H1 (cell line): ENCODE data around the gene CLEC12A. TPM values are rescaled to one million over a fixed set of nuclear protein-coding genes. Genes with fewer than 3 reads are reported as not detected.

ENCODE experiments used
- CTCF ChIA-PET: fragments of 300-600 bp; sonication (Branson Sonifier 250); formaldehyde crosslinking; loops from one replicate; lab custom pipeline; 2021; ENCODE audit not compliant: partially characterized antibody; lab: Charles Lee
- POLR2A ChIA-PET: fragments of 300-600 bp; sonication (Branson Sonifier 250); formaldehyde crosslinking; loops from one replicate; lab custom pipeline; 2021; ENCODE audit warnings: inconsistent platforms; ENCODE audit not compliant: partially characterized antibody; lab: Charles Lee
- DNase-seq, 2 experiments: peaks; one replicate each; pipeline versions ENCODE4 v3.0.0 to v3.0.0-alpha.2; 2010 to 2022; ENCODE audit warnings: low spot score in 2 of 2, low read depth in 1 of 2, mixed read lengths in 1 of 2
- FAIRE-seq: peaks from 2 replicates; lab custom pipeline; 2011; peaks lifted over from hg19 to GRCh38; lab: Jason Lieb, UNC
- H2AFZ ChIP-seq: 2 replicates; pipeline ENCODE4 v1.8.1; 2012; ENCODE audit warnings: low read length, inconsistent platforms
- H2AK5ac ChIP-seq: 2 replicates; pipeline ENCODE4 v1.6.1; 2013; ENCODE audit warnings: low read depth, low read length
- H2BK120ac ChIP-seq: replicated peaks from 2 replicates; pipeline ENCODE3; 2013; ENCODE audit warnings: low read depth, low read length, inconsistent platforms
- H2BK12ac ChIP-seq: 2 replicates; pipeline ENCODE4 v1.6.1; 2013; ENCODE audit warnings: low read depth, low read length
- H2BK15ac ChIP-seq: 2 replicates; pipeline ENCODE4 v1.6.1; 2013; ENCODE audit warnings: low read length
- H2BK20ac ChIP-seq: 2 replicates; pipeline ENCODE4 v1.6.1; 2013; ENCODE audit warnings: low read length
- H2BK5ac ChIP-seq: 2 replicates; pipeline ENCODE4 v1.6.1; 2013; ENCODE audit warnings: low read depth, low read length
- H3K14ac ChIP-seq: 2 replicates; pipeline ENCODE4 v1.6.1; 2013; ENCODE audit warnings: inconsistent platforms; ENCODE audit not compliant: insufficient read length
- H3K18ac ChIP-seq: 2 replicates; pipeline ENCODE4 v1.6.1; 2013; ENCODE audit warnings: low read length; ENCODE audit errors: extremely low read depth
- H3K23ac ChIP-seq: 2 replicates; pipeline ENCODE4 v1.6.1; 2013; ENCODE audit warnings: inconsistent platforms; ENCODE audit not compliant: insufficient read length
- H3K23me2 ChIP-seq: 2 replicates; pipeline ENCODE4 v1.6.1; 2013; ENCODE audit warnings: low read depth, low read length
- H3K27ac ChIP-seq: 2 replicates; pipeline ENCODE4 v1.6.1; 2011; ENCODE audit warnings: low read depth, low read length, inconsistent platforms
- H3K27me3 ChIP-seq, 4 experiments: replicated peaks in 1 of 4; 1 replicate in 1 of 4; 2 replicates in 3 of 4; pipeline versions ENCODE4 v1.6.1 to v1.8.1; 2011 to 2013; ENCODE audit warnings: low read length in 3 of 4, mild to moderate bottlenecking in 3 of 4, inconsistent platforms in 2 of 4, mixed read lengths in 2 of 4, moderate library complexity in 1 of 4; ENCODE audit not compliant: control insufficient read depth in 3 of 4, insufficient read depth in 3 of 4; ENCODE audit errors: extremely low read depth in 1 of 4
- H3K36me3 ChIP-seq, 4 experiments: 2 replicates each; pipeline versions ENCODE4 v1.6.1 to v1.8.1; 2011 to 2013; ENCODE audit warnings: mild to moderate bottlenecking in 4 of 4, low read length in 3 of 4, moderate library complexity in 2 of 4, control low read depth in 1 of 4, inconsistent platforms in 1 of 4; ENCODE audit not compliant: insufficient read depth in 4 of 4, control insufficient read depth in 2 of 4
- H3K4ac ChIP-seq: replicated peaks from 2 replicates; pipeline ENCODE3; 2013; ENCODE audit warnings: low read length, low read depth, mixed read lengths, inconsistent platforms; ENCODE audit not compliant: insufficient read length
- H3K4me1 ChIP-seq, 4 experiments: replicated peaks in 1 of 4; 1 replicate in 1 of 4; 2 replicates in 3 of 4; pipeline versions ENCODE4 v1.6.1 to v1.8.1; 2011 to 2013; ENCODE audit warnings: low read length in 3 of 4, inconsistent platforms in 2 of 4, mixed read lengths in 1 of 4; ENCODE audit not compliant: insufficient read depth in 4 of 4, control insufficient read depth in 3 of 4
- H3K4me2 ChIP-seq, 2 experiments: 2 replicates each; pipeline versions ENCODE4 v1.6.1 to v1.8.1; 2011 to 2013; ENCODE audit warnings: low read depth in 2 of 2, low read length in 2 of 2, control low read depth in 1 of 2, inconsistent platforms in 1 of 2, mild to moderate bottlenecking in 1 of 2; ENCODE audit not compliant: insufficient read depth in 1 of 2
- H3K4me3 ChIP-seq, 4 experiments: fragments of 200-600, 300-600 bp in 1 of 4; sonication (generic), shearing (Covaris generic), sonication (Bioruptor Twin) in 1 of 4; 2 replicates each; pipeline versions ENCODE4 v1.5.1 to v1.8.1; 2011 to 2016; ENCODE audit warnings: low read length in 4 of 4, low read depth in 3 of 4, control low read depth in 2 of 4, inconsistent platforms in 2 of 4, mild to moderate bottlenecking in 2 of 4, mixed read lengths in 1 of 4, moderate library complexity in 1 of 4; ENCODE audit not compliant: insufficient read depth in 2 of 4; ENCODE audit errors: extremely low read depth in 1 of 4
- H3K56ac ChIP-seq: replicated peaks from 2 replicates; pipeline ENCODE3; 2013; ENCODE audit warnings: low read depth, mild to moderate bottlenecking, mixed read lengths, low read length, inconsistent platforms; ENCODE audit not compliant: insufficient read length
- H3K79me1 ChIP-seq: 2 replicates; pipeline ENCODE4 v1.6.1; 2013; ENCODE audit warnings: low read depth, low read length, control low read depth
- H3K79me2 ChIP-seq, 2 experiments: 2 replicates each; pipeline versions ENCODE4 v1.6.1 to v1.8.1; 2012 to 2013; ENCODE audit warnings: low read length in 2 of 2, mild to moderate bottlenecking in 2 of 2, inconsistent platforms in 1 of 2; ENCODE audit not compliant: insufficient read depth in 2 of 2, control insufficient read depth in 1 of 2
- H3K9ac ChIP-seq, 4 experiments: replicated peaks in 1 of 4; 1 replicate in 1 of 4; 2 replicates in 3 of 4; pipeline versions ENCODE4 v1.6.1 to v1.8.1; 2011 to 2013; ENCODE audit warnings: low read depth in 3 of 4, low read length in 3 of 4, control low read depth in 2 of 4, mild to moderate bottlenecking in 2 of 4, moderate library complexity in 2 of 4, inconsistent platforms in 1 of 4; ENCODE audit errors: extremely low read depth in 1 of 4
- H3K9me3 ChIP-seq, 2 experiments: 2 replicates each; pipeline versions ENCODE4 v1.6.1 to v1.8.1; 2012 to 2013; ENCODE audit warnings: mild to moderate bottlenecking in 2 of 2, moderate library complexity in 2 of 2, control low read depth in 1 of 2, inconsistent platforms in 1 of 2, low read depth in 1 of 2, low read length in 1 of 2, mixed read lengths in 1 of 2; ENCODE audit not compliant: insufficient read depth in 2 of 2
- H4K20me1 ChIP-seq, 2 experiments: replicated peaks in 1 of 2; 2 replicates each; pipeline versions ENCODE3 to v1.8.1; 2011 to 2013; ENCODE audit warnings: inconsistent platforms in 2 of 2, low read length in 2 of 2, mild to moderate bottlenecking in 1 of 2; ENCODE audit not compliant: insufficient read depth in 2 of 2, control insufficient read depth in 1 of 2
- H4K5ac ChIP-seq: 2 replicates; pipeline ENCODE4 v1.6.1; 2013; ENCODE audit warnings: low read length, low read depth, mixed read lengths, inconsistent platforms; ENCODE audit not compliant: insufficient read length
- H4K8ac ChIP-seq: 2 replicates; pipeline ENCODE4 v1.8.0; 2013; ENCODE audit warnings: mild to moderate bottlenecking, moderate library complexity, low read length, inconsistent platforms; ENCODE audit not compliant: insufficient read depth; ENCODE audit errors: extremely low read depth
- H4K91ac ChIP-seq: replicated peaks from 2 replicates; pipeline ENCODE3; 2013; ENCODE audit warnings: low read length, mixed read lengths, inconsistent platforms; ENCODE audit not compliant: insufficient read length
- EZH2 ChIP-seq: fragments of 200-600 bp; sonication (generic); IDR thresholded peaks from 2 replicates; pipeline ENCODE4 v1.7.1; 2012; ENCODE audit warnings: low read depth, mild to moderate bottlenecking, moderate library complexity, low read length, inconsistent platforms; ENCODE audit not compliant: severe bottlenecking
- KDM1A ChIP-seq: fragments of 200-600, 300-600 bp; sonication (generic); IDR thresholded peaks from 2 replicates; pipeline ENCODE4 v1.7.1; 2016; ENCODE audit warnings: mild to moderate bottlenecking, low read length, borderline replicate concordance
- SP1 ChIP-seq: IDR thresholded peaks from 2 replicates; pipeline ENCODE4 v1.6.1; 2011; ENCODE audit warnings: low read depth, low read length
- TBP ChIP-seq: IDR thresholded peaks from 2 replicates; pipeline ENCODE4 v1.6.1; 2011; ENCODE audit warnings: low read depth, low read length, improper control_type of control experiment
- TCF12 ChIP-seq: IDR thresholded peaks from 2 replicates; pipeline ENCODE4 v1.6.1; 2011; ENCODE audit warnings: low read depth, mild to moderate bottlenecking, low read length
- TEAD4 ChIP-seq: IDR thresholded peaks from 2 replicates; pipeline ENCODE4 v1.6.1; 2012; ENCODE audit warnings: low read depth, low read length, inconsistent platforms, mixed read lengths
- WGBS, 2 experiments: shearing (Covaris generic) in 1 of 2; methylation state at CpG; one replicate each; pipeline versions ENCODE4 v1.1.6 to v1.1.7; 2013 to 2015; ENCODE audit warnings: low lambda C conversion rate in 2 of 2, mixed read lengths in 2 of 2, inconsistent platforms in 1 of 2, low coverage in 1 of 2, missing lambda C conversion rate in 1 of 2; ENCODE audit not compliant: insufficient replicate concordance in 2 of 2, insufficient coverage in 1 of 2, insufficient read length in 1 of 2; ENCODE audit errors: extremely low coverage in 1 of 2, missing lambda C conversion rate in 1 of 2; 5-methylcytosine and 5-hydroxymethylcytosine counted together
- polyA plus RNA-seq, 7 experiments: library from polyadenylated mRNA; depleted of rRNA in 3 of 7; stranded (reverse) in 5 of 7; unstranded in 2 of 7; fragments of >200 nt in 5 of 7; fragments of 200-250 nt in 2 of 7; gene quantifications; 1 replicate in 5 of 7; 2 replicates in 1 of 7; 4 replicates in 1 of 7; pipeline versions ENCODE4 v1.2.1 to v1.2.3, GENCODE V29; 2011 to 2013; ENCODE audit warnings: missing spikeins in 2 of 7, mixed read lengths in 2 of 7
- total RNA-seq: library from RNA; stranded (reverse); fragmentation: NEBNext Ultra II Directional; extraction: Animal tissue kit (Norgen Biotek cat#: 25700); gene quantifications from 2 replicates; pipeline ENCODE4 v1.2.1, GENCODE V29; 2021

The CLEC12A gene
- total and polyA plus RNA-seq, 2 of the 8 experiments (the other 6 are each of a cell fraction or from before 2014, with no cell fraction given) = not detected

DNA sequence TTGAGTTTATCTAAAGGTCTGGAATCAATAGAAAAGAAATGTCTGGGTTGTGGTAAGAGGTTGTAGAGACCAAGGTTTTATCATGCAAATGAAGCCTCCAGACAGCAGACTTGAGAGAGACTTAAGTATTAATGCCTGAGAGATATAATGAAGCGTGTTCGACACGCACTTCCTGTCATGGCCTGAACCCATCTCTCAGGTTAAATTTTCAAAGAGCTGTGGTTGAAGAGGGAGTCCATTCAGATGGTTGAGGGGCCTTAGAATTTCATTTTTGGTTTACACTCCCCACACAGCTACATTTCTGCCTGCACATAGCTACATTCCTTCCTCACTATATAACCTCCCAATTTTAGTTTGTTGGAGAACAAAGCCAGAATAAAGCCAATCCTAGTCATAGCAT lies 10.1 kb upstream of the CLEC12A start:
- H2AFZ ChIP-seq = no peak overlapping the region
- no peaks in the 10 kb centered on the region for H3K9me3 ChIP-seq
- FAIRE-seq = no peak

More for the DNA sequence above, 10.1 kb upstream of the CLEC12A start:
- Histone ChIP-seq H3K14ac (no peak overlapping the region), H4K8ac (no peak overlapping the region), H3K27me3 (no peaks in the 10 kb centered on the region), H2BK12ac (no peak overlapping the region), H2AK5ac (no peak overlapping the region), H2BK15ac (no peak overlapping the region), H3K18ac (no peak overlapping the region), H3K4me2 (no peak overlapping the region), H3K56ac (no peak overlapping the region), H2BK120ac (no peak overlapping the region), H3K36me3 (no peaks in the 10 kb centered on the region), H4K20me1 (no peaks in the 10 kb centered on the region), H2BK5ac (no peak overlapping the region), H4K91ac (no peak overlapping the region), H3K4me1 (peaks cover 0 to 2% (median 0%) of the 10 kb centered on the region in 4 experiments; a peak in 1 of 7 replicates), H3K79me2 (no peaks in the 10 kb centered on the region), H3K27ac (no peak overlapping the region), H3K4me3 (no peak overlapping the region), H3K4ac (no peak overlapping the region), H3K23ac (no peak overlapping the region), H3K23me2 (no peaks in the 10 kb centered on the region), H3K9ac (no peak overlapping the region), H4K5ac (no peak overlapping the region), H3K79me1 (no peaks in the 10 kb centered on the region), H2BK20ac (no peak overlapping the region)
- no peak for DNase-seq
- no peak for TF ChIP-seq KDM1A
- no peak for TF ChIP-seq SP1
- no peak for TF ChIP-seq TEAD4
- no peak for TF ChIP-seq TCF12
- TF ChIP-seq EZH2 = no peak
- TF ChIP-seq TBP = no peak
- WGBS, 2 experiments = 91% methylated on average over 3 of the region's 3 CpGs; no CpG with 5 or more reads in 1 of the 2 experiments
- ChIA-PET CTCF (interaction anchor here (1.0 kb wide), 1 partner anchor 21 kb away, joined by 3 read pairs; no protein-coding TSS in a partner anchor), POLR2A (no interaction called here)
